Measurements from ENCODE around the gene FKBP1A.

GRCh38 chr20:1378735-1379125 is 14.1 kb downstream of the FKBP1A start:
- TF ChIP-seq CTCF (IDR thresholded peaks at IDR 0.05; ENCODE audit: insufficient read depth, low read length): no peak
- TF ChIP-seq REST (IDR thresholded peaks at IDR 0.05; ENCODE audit: insufficient replicate concordance, low read depth): no peak
